Breast epithelium (tissue), 4 donors: ENCODE data around the gene MX2. TPM values are rescaled to one million over a fixed set of nuclear protein-coding genes. Genes with fewer than 3 reads are reported as not detected.
A peak's percentile ranks its signal among the peaks of the same experiment; 100 is the strongest.

Experiments used
- DNase-seq, 2 donors: peaks; one replicate each; pipeline ENCODE4 v3.0.0-alpha.2; 2019; ENCODE audit warnings: low spot score in 2 of 2
- H3K27ac ChIP-seq, 2 donors: fragments of 200-600 bp; sonication (generic) in 1 of 2; one replicate each; pipeline ENCODE4 v1.5.1; 2016 to 2019; ENCODE audit warnings: mild to moderate bottlenecking in 1 of 2
- H3K27me3 ChIP-seq, 2 donors: fragments of 200-600 bp; sonication (generic) in 1 of 2; one replicate each; pipeline versions ENCODE4 v1.5.1 to v1.6.0; 2017 to 2019; ENCODE audit warnings: control low read depth in 1 of 2, mild to moderate bottlenecking in 1 of 2
- H3K36me3 ChIP-seq: fragments of 200-600 bp; one replicate; pipeline ENCODE4 v1.5.1; 2019
- H3K4me1 ChIP-seq, 2 donors: fragments of 200-600 bp; sonication (generic); one replicate each; pipeline ENCODE4 v1.5.1; 2016 to 2019; ENCODE audit warnings: control low read depth in 1 of 2
- H3K4me3 ChIP-seq, 3 donors: fragments of 200-600 bp; sonication (generic); 1 replicate in 2 of 3; 2 replicates in 1 of 3; pipeline ENCODE4 v1.5.1; 2016 to 2019; ENCODE audit warnings: mild to moderate bottlenecking in 3 of 3, moderate library complexity in 2 of 3
- H3K9me3 ChIP-seq, 2 donors: fragments of 200-600 bp; sonication (generic) in 1 of 2; one replicate each; pipeline ENCODE4 v1.5.1; 2016 to 2019; ENCODE audit warnings: control low read depth in 1 of 2
- POLR2A ChIP-seq: fragments of 450-650 bp; IDR thresholded peaks from one replicate; pipeline ENCODE4 v1.6.1; 2016; ENCODE audit warnings: antibody characterized with exemption, mild to moderate bottlenecking, moderate library complexity
- POLR2AphosphoS5 ChIP-seq, 3 donors: sonication (generic); formaldehyde crosslinking; IDR thresholded peaks; one replicate each; pipeline ENCODE4 v1.6.1; 2017; ENCODE audit warnings: antibody characterized with exemption in 3 of 3
- intact Hi-C: fragments of 100-400 bp; cut with DNase I; formaldehyde crosslinking; loops from one replicate; pipeline ENCODE4 v1.15.1; 2023; ENCODE audit warnings: low total_unique reads
- total RNA-seq, 3 donors: library from RNA; depleted of rRNA; stranded (reverse); fragments of >200 nt; gene quantifications; one replicate each; pipeline ENCODE4 v1.1.0, GENCODE V29; 2016
- TF ChIP-seq, protein P1 (sequence below), 3 donors: fragments of 450-650 bp; IDR thresholded peaks; one replicate each; pipeline ENCODE4 v1.5.1; 2016 to 2017; ENCODE audit warnings: antibody characterized with exemption in 3 of 3, mild to moderate bottlenecking in 3 of 3, moderate library complexity in 3 of 3

The MX2 gene
- total RNA-seq, 3 donors from 2014 or later: 8.9 to 31.5 (median 29.4) TPM

DNA sequence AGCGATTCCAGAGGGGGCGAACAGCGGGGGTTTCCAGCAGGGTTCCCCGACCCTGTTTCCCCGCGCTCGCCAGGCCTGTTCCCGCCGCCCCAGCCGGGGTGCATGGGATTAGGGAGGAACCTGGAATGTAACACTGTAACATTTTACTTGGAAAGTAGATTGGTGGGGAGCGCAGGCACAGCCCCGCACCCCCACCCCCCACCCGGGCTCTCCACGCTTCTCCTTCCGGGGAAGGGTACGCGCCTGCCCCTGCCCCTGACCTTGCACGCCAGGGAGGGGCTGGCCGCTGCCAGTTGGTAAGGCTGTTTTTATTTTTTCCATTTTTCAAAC lies 44.8 kb upstream of the MX2 start:
- Histone ChIP-seq H3K36me3 (no peaks in the 10 kb centered on the region), H3K27ac (peak overlapping the region; percentile 33 to 41), H3K9me3 (no peaks in the 10 kb centered on the region), H3K27me3 (peaks cover 0 to 15% of the 10 kb centered on the region in 2 donors), H3K4me1 (no peaks in the 10 kb centered on the region), H3K4me3 (peak overlapping the region; percentile 44 to 69 (median 49))
- intact Hi-C loops: no loop called here
- no peak for DNase-seq
- TF ChIP-seq, protein P1, sequence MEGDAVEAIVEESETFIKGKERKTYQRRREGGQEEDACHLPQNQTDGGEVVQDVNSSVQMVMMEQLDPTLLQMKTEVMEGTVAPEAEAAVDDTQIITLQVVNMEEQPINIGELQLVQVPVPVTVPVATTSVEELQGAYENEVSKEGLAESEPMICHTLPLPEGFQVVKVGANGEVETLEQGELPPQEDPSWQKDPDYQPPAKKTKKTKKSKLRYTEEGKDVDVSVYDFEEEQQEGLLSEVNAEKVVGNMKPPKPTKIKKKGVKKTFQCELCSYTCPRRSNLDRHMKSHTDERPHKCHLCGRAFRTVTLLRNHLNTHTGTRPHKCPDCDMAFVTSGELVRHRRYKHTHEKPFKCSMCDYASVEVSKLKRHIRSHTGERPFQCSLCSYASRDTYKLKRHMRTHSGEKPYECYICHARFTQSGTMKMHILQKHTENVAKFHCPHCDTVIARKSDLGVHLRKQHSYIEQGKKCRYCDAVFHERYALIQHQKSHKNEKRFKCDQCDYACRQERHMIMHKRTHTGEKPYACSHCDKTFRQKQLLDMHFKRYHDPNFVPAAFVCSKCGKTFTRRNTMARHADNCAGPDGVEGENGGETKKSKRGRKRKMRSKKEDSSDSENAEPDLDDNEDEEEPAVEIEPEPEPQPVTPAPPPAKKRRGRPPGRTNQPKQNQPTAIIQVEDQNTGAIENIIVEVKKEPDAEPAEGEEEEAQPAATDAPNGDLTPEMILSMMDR (IDR thresholded peaks at IDR 0.05): no peak
- TF ChIP-seq POLR2A: no peak
- no peak for TF ChIP-seq POLR2AphosphoS5 (IDR thresholded peaks at IDR 0.05)

DNA sequence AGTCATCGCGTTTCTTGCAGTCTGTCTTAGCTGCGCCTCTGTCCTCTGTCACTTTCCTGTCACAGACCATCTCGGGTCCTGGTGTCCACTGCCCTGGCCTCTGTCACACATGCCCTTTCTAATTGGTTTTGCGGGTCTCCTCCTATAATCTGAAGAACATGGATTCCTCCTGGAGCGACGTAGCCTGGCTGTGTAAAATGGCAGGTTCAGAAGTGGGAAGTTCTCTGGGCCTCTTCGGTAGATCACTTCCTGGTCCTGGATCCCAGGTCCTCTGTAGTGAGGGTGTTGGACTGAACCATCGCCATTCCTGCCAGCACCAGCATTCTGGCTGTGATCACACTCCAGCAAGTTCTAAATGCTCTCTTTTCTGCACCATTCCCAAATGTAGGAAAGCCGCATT lies 44.4 kb upstream of the MX2 start:
- no peaks in the 10 kb centered on the region for H3K36me3 ChIP-seq
- no peaks in the 10 kb centered on the region for H3K4me1 ChIP-seq
- DNase-seq: no peak
- H3K4me3 ChIP-seq: peak overlapping the region in 1 of 3 donors; percentile 44
- no peak for TF ChIP-seq POLR2AphosphoS5 (IDR thresholded peaks at IDR 0.05)
- TF ChIP-seq, protein P1 (IDR thresholded peaks at IDR 0.05): no peak
- H3K27ac ChIP-seq: no peak overlapping the region
- no peaks in the 10 kb centered on the region for H3K9me3 ChIP-seq
- H3K27me3 ChIP-seq: peaks cover 0 to 15% of the 10 kb centered on the region in 2 donors
- intact Hi-C loops: no loop called here

DNA sequence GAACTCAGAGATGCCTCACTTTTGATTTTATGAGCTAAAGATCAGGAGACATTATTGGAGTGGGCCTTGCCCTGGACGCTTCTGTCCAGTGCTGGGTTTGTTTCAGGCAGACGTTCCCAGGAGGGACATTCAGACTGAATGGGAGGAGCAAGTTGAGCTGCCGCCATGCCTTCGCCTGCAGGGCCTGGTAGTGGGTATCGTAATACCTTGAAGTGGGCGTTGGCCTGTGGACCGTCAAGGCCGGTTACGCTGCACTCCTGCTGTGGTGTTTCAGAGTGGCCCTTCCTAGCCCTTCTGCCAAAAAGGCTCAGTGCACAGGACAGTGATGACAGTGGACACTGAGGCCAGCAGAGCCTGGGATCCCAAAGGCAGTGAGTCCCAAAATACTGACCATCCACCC lies 43.6 kb upstream of the MX2 start:
- no peak overlapping the region for H3K4me3 ChIP-seq
- TF ChIP-seq, protein P1 (IDR thresholded peaks at IDR 0.05): no peak
- no peak overlapping the region for H3K27ac ChIP-seq
- no peaks in the 10 kb centered on the region for H3K9me3 ChIP-seq
- H3K36me3 ChIP-seq: no peaks in the 10 kb centered on the region
- H3K4me1 ChIP-seq: no peaks in the 10 kb centered on the region
- peaks cover 0 to 15% of the 10 kb centered on the region in 2 donors for H3K27me3 ChIP-seq
- DNase-seq: no peak
- intact Hi-C loops: no loop called here

DNA sequence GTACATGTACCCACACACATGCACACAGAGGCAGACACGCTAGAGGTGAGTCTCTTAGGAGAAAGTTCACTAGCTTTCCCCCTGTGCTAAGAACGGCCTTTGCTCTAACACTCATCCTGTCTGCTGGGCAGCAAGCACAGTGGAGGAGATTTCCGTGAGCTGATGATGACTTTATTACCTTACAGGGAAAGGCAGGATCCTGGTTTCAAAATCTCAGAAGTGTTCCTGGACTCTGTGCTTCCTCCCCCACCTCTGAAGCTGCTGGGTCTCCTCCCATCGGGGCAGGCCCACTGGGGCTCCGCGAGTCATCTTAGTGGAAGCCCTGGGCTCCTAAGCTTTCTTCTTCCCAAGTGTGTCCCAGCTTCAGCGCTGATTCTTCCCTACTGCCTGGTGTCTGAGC lies 42.6 kb upstream of the MX2 start:
- no peaks in the 10 kb centered on the region for H3K36me3 ChIP-seq
- H3K27me3 ChIP-seq: peaks cover 0 to 15% of the 10 kb centered on the region in 2 donors
- no peaks in the 10 kb centered on the region for H3K9me3 ChIP-seq
- H3K27ac ChIP-seq: no peak overlapping the region
- no peak for DNase-seq
- intact Hi-C loops: no loop called here
- H3K4me3 ChIP-seq: no peak overlapping the region
- H3K4me1 ChIP-seq: no peaks in the 10 kb centered on the region
- TF ChIP-seq POLR2A (no peak), POLR2AphosphoS5 (IDR thresholded peaks at IDR 0.05) (no peak)
- TF ChIP-seq, protein P1 (IDR thresholded peaks at IDR 0.05): no peak

DNA sequence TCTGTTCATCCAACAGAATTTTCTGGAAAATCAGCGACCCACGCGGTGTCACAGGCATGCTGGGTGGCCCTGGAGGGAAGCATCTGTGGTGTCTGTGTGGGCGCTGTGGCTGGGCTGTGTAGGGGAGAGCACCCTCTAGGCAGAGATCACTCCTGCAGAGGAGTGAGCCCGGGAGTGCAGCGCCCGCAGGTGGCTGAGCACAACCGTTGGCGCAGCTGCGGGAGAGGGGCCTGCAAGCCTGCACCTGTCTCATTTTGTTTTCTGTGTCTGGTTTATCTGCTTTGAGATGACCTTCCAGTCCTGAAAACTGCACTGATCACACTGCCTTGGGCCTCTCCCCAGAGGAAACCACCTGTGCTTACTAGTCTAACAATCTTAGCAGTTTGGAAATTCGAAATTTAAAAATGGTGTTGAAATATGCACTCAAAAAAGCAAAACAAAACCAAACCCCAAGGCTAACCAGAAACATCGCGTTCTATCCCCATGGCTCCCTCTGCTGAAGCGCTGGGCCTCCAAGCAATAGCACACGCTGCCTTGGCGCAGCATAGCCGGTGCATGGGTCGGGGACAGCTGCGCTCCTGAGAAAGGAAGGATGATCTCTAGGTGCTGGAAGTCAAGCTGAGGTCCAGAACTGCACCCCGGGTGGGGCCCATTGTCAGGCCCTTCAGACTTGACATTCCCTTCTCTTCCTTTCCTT lies 40.5 kb upstream of the MX2 start:
- DNase-seq: no peak
- peaks cover 0 to 9% of the 10 kb centered on the region in 2 donors for H3K27me3 ChIP-seq
- intact Hi-C loops: no loop called here
- no peaks in the 10 kb centered on the region for H3K9me3 ChIP-seq
- H3K27ac ChIP-seq: peak overlapping the region in 1 of 2 donors; percentile 20
- TF ChIP-seq POLR2A: no peak
- TF ChIP-seq POLR2AphosphoS5 (IDR thresholded peaks at IDR 0.05): no peak
- TF ChIP-seq, protein P1 (IDR thresholded peaks at IDR 0.05): no peak
- H3K4me1 ChIP-seq: no peaks in the 10 kb centered on the region
- no peak overlapping the region for H3K4me3 ChIP-seq
- no peaks in the 10 kb centered on the region for H3K36me3 ChIP-seq
